ENCODE data around the gene PIP4K2B.

DNA sequence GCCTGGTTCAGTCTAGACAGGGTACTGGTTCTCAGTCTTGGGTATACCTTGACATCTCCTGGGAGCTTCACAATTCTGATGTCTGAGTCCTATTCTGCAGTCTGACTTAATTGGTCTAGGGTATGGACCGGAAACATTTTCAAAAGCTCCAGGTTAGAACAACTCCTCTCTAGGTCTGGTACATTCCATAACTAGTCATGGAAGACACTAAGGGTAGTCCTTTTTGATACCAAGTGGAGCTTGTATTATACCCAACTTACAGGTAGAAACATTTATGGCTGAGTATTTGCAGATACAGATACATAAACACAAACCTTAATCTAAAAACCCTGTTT, 49.2 kb upstream of the PIP4K2B start:
- TF ChIP-seq EZH2 (IDR thresholded peaks at IDR 0.05; ENCODE audit: insufficient read depth, poor library complexity, severe bottlenecking) = no peak
- no peak for TF ChIP-seq EZH2phosphoT487 (IDR thresholded peaks at IDR 0.05; ENCODE audit: insufficient read depth, low read depth)

Data from GM23248 (cell line).